ENCODE results near the gene ARHGAP35. TPM values are rescaled to one million over a fixed set of nuclear protein-coding genes. Genes with fewer than 3 reads are reported as not detected.
"Not testable (repeated sequence)": the region's sequence is repeated elsewhere in the genome, so short reads cannot be mapped to it uniquely, and the experiment has no call there.

The ARHGAP35 gene
- total and polyA plus RNA-seq, 2 experiments from 2014 or later: 13.6 to 57.7 TPM

GRCh38 chr19:46882751-46883150 lies 22.0 kb downstream of the ARHGAP35 start:
- Histone ChIP-seq H4K20me1 (replicated peaks; ENCODE audit: insufficient read depth) (peaks cover 24% of the 10 kb centered on the region), H3K79me2 (replicated peaks; ENCODE audit: insufficient read depth) (peaks cover 91% of the 10 kb centered on the region)
- DNase-seq (ENCODE audit: low spot score); H2AFZ ChIP-seq; H3K27me3 Mint-ChIP-seq (ENCODE audit: insufficient read depth, low read depth, poor library complexity); H3K9me2 ChIP-seq (ENCODE audit: insufficient read depth); H3F3A ChIP-seq (replicated peaks; ENCODE audit: low read depth); H3K4me1 Mint-ChIP-seq; H3K27ac Mint-ChIP-seq; ATAC-seq; H3K4me3 ChIP-seq; H3K4me1 ChIP-seq (ENCODE audit: insufficient read depth); H3K4me2 ChIP-seq; H3K4me3 Mint-ChIP-seq; H3K36me3 ChIP-seq (ENCODE audit: insufficient read depth); H3K27ac ChIP-seq (ENCODE audit: low read depth); H3K36me3 Mint-ChIP-seq (ENCODE audit: low read depth); H3K9me3 Mint-ChIP-seq; H3K27me3 ChIP-seq (ENCODE audit: insufficient read depth): not testable (repeated sequence)

DNA sequence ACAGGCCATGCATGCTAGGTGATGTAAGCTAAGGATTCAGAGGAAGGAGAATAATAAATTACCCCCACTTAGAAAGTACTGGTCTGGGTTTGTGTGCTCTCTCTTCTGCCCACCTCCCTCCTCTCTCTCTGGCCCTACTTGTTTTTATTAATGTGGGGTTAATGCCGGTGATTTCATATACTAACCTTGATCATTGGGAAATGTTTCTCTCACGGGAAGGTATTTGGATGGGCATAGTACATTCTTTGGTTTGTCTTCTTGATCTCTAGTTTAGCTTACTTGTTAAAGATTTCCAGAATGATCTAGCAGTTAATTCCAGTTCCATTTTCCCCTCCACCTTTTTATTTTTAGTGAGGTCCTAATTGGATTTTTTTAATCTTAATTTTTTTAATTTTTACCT lies 24.6 kb downstream of the ARHGAP35 start:
- H3K27ac Mint-ChIP-seq: no peak overlapping the region
- Histone ChIP-seq H3K4me3 (no peak overlapping the region), H3K27me3 (ENCODE audit: insufficient read depth) (no peaks in the 10 kb centered on the region), H4K20me1 (replicated peaks; ENCODE audit: insufficient read depth) (peaks cover 33% of the 10 kb centered on the region), H3F3A (replicated peaks; ENCODE audit: low read depth) (no peaks in the 10 kb centered on the region), H2AFZ (no peak overlapping the region), H3K27ac (ENCODE audit: low read depth) (no peak overlapping the region), H3K9me2 (ENCODE audit: insufficient read depth) (no peaks in the 10 kb centered on the region), H3K79me2 (replicated peaks; ENCODE audit: insufficient read depth) (peaks cover 92% of the 10 kb centered on the region), H3K36me3 (ENCODE audit: insufficient read depth) (no peaks in the 10 kb centered on the region), H3K4me2 (no peak overlapping the region), H3K4me1 (ENCODE audit: insufficient read depth) (no peaks in the 10 kb centered on the region)
- H3K36me3 Mint-ChIP-seq (ENCODE audit: low read depth): 0 out of 3 replicates have a peak, but pooled peaks cover 2% of the 10 kb centered on the region
- H3K4me1 Mint-ChIP-seq: peaks cover 12% of the 10 kb centered on the region
- DNase-seq (ENCODE audit: low spot score) (no peak), ATAC-seq (no peak)
- H3K27me3 Mint-ChIP-seq (ENCODE audit: insufficient read depth, low read depth, poor library complexity): no peaks in the 10 kb centered on the region
- no peak overlapping the region for H3K4me3 Mint-ChIP-seq
- TF ChIP-seq REST (IDR thresholded peaks at IDR 0.05; ENCODE audit: unreplicated experiment) (no peak), ZNF114 (CRISPR knock-in tag; IDR thresholded peaks at IDR 0.05) (no peak), EZH2 (IDR thresholded peaks at IDR 0.05; ENCODE audit: low read depth, unreplicated experiment) (no peak), JUNB (IDR thresholded peaks at IDR 0.05; ENCODE audit: unreplicated experiment) (no peak), CREB1 (CRISPR knock-in tag; IDR thresholded peaks at IDR 0.05; ENCODE audit: low read depth) (no peak), ZNF331 (CRISPR knock-in tag; IDR thresholded peaks at IDR 0.05; ENCODE audit: low read depth) (no peak)
- TF ChIP-seq, protein P1, sequence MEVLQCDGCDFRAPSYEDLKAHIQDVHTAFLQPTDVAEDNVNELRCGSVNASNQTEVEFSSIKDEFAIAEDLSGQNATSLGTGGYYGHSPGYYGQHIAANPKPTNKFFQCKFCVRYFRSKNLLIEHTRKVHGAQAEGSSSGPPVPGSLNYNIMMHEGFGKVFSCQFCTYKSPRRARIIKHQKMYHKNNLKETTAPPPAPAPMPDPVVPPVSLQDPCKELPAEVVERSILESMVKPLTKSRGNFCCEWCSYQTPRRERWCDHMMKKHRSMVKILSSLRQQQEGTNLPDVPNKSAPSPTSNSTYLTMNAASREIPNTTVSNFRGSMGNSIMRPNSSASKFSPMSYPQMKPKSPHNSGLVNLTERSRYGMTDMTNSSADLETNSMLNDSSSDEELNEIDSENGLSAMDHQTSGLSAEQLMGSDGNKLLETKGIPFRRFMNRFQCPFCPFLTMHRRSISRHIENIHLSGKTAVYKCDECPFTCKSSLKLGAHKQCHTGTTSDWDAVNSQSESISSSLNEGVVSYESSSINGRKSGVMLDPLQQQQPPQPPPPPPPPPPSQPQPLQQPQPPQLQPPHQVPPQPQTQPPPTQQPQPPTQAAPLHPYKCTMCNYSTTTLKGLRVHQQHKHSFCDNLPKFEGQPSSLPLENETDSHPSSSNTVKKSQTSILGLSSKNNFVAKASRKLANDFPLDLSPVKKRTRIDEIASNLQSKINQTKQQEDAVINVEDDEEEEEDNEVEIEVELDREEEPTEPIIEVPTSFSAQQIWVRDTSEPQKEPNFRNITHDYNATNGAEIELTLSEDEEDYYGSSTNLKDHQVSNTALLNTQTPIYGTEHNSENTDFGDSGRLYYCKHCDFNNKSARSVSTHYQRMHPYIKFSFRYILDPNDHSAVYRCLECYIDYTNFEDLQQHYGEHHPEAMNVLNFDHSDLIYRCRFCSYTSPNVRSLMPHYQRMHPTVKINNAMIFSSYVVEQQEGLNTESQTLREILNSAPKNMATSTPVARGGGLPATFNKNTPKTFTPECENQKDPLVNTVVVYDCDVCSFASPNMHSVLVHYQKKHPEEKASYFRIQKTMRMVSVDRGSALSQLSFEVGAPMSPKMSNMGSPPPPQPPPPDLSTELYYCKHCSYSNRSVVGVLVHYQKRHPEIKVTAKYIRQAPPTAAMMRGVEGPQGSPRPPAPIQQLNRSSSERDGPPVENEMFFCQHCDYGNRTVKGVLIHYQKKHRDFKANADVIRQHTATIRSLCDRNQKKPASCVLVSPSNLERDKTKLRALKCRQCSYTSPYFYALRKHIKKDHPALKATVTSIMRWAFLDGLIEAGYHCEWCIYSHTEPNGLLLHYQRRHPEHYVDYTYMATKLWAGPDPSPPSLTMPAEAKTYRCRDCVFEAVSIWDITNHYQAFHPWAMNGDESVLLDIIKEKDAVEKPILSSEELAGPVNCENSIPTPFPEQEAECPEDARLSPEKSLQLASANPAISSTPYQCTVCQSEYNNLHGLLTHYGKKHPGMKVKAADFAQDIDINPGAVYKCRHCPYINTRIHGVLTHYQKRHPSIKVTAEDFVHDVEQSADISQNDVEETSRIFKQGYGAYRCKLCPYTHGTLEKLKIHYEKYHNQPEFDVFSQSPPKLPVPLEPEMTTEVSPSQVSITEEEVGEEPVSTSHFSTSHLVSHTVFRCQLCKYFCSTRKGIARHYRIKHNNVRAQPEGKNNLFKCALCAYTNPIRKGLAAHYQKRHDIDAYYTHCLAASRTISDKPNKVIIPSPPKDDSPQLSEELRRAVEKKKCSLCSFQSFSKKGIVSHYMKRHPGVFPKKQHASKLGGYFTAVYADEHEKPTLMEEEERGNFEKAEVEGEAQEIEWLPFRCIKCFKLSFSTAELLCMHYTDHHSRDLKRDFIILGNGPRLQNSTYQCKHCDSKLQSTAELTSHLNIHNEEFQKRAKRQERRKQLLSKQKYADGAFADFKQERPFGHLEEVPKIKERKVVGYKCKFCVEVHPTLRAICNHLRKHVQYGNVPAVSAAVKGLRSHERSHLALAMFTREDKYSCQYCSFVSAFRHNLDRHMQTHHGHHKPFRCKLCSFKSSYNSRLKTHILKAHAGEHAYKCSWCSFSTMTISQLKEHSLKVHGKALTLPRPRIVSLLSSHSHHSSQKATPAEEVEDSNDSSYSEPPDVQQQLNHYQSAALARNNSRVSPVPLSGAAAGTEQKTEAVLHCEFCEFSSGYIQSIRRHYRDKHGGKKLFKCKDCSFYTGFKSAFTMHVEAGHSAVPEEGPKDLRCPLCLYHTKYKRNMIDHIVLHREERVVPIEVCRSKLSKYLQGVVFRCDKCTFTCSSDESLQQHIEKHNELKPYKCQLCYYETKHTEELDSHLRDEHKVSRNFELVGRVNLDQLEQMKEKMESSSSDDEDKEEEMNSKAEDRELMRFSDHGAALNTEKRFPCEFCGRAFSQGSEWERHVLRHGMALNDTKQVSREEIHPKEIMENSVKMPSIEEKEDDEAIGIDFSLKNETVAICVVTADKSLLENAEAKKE (CRISPR knock-in tag; IDR thresholded peaks at IDR 0.05): no peak
- TF ChIP-seq, protein P2, sequence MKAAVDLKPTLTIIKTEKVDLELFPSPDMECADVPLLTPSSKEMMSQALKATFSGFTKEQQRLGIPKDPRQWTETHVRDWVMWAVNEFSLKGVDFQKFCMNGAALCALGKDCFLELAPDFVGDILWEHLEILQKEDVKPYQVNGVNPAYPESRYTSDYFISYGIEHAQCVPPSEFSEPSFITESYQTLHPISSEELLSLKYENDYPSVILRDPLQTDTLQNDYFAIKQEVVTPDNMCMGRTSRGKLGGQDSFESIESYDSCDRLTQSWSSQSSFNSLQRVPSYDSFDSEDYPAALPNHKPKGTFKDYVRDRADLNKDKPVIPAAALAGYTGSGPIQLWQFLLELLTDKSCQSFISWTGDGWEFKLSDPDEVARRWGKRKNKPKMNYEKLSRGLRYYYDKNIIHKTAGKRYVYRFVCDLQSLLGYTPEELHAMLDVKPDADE (IDR thresholded peaks at IDR 0.05): no peak
- no peaks in the 10 kb centered on the region; the same call in 2 of the 3 replicates for H3K9me3 Mint-ChIP-seq
